Brain microvascular endothelial cell (primary cell): Measurements from ENCODE around the gene PIK3AP1.

Experiments
- DNase-seq: peaks from one replicate; pipeline ENCODE4 v3.0.0-alpha.2; 2020
- H3K27ac ChIP-seq: fragments of 250-450 bp; sonication (Bioruptor Pico); 2 replicates; pipeline ENCODE4 v1.5.1; 2020; ENCODE audit warnings: mild to moderate bottlenecking, moderate library complexity
- H3K27me3 ChIP-seq: fragments of 250-450 bp; sonication (Bioruptor Pico); replicated peaks from 2 replicates; pipeline ENCODE4 v1.5.1; 2020; ENCODE audit warnings: mild to moderate bottlenecking
- H3K36me3 ChIP-seq: fragments of 250-450 bp; sonication (Bioruptor Pico); replicated peaks from 2 replicates; pipeline ENCODE4 v1.5.1; 2020; ENCODE audit warnings: mild to moderate bottlenecking
- H3K4me3 ChIP-seq: 2 replicates; pipeline ENCODE4 v1.5.1; 2011; ENCODE audit warnings: low read depth, mild to moderate bottlenecking, control low read depth, low read length, moderate library complexity
- CTCF ChIP-seq: IDR thresholded peaks from 2 replicates; pipeline ENCODE4 v1.5.1; 2011; ENCODE audit warnings: low read depth, mild to moderate bottlenecking, moderate library complexity, low read length, control low read depth, inconsistent platforms; ENCODE audit errors: missing control alignments
- in situ Hi-C: cut with HindIII; loops from 2 replicates; pipeline ENCODE4 v1.10.0; 2017; ENCODE audit warnings: low sequenced_read_pairs, low pct_ligation_motif_present

The PIK3AP1 gene

GRCh38 chr10:96714746-96715255 is 5.5 kb downstream of the PIK3AP1 start:
- Histone ChIP-seq H3K36me3 (no peaks in the 10 kb centered on the region), H3K4me3 (no peak overlapping the region), H3K27me3 (peaks cover 9% of the 10 kb centered on the region), H3K27ac (no peak overlapping the region)
- TF ChIP-seq CTCF, result no peak
- no peak for DNase-seq
- in situ Hi-C loops, result no loop called here

- H3K27me3 ChIP-seq, result peaks cover 3% of the 10 kb centered on the region
- no peak for DNase-seq
- no peak for TF ChIP-seq CTCF
- in situ Hi-C loops, result no loop called here
- no peaks in the 10 kb centered on the region for H3K36me3 ChIP-seq
- H3K4me3 ChIP-seq, result no peak overlapping the region
- H3K27ac ChIP-seq, result no peak overlapping the region
These were observed 6.2 kb downstream of the PIK3AP1 start for GRCh38 chr10:96714031-96714590.

GRCh38 chr10:96712662-96713271 is 7.5 kb downstream of the PIK3AP1 start:
- in situ Hi-C loops, result no loop called here
- no peaks in the 10 kb centered on the region for H3K27me3 ChIP-seq
- no peak overlapping the region for H3K4me3 ChIP-seq
- no peak overlapping the region for H3K27ac ChIP-seq
- DNase-seq, result no peak
- H3K36me3 ChIP-seq, result no peaks in the 10 kb centered on the region
- TF ChIP-seq CTCF, result no peak

- TF ChIP-seq CTCF, result no peak
- in situ Hi-C loops, result no loop called here
- H3K27me3 ChIP-seq, result no peaks in the 10 kb centered on the region
- H3K27ac ChIP-seq, result no peak overlapping the region
- H3K4me3 ChIP-seq, result no peak overlapping the region
- H3K36me3 ChIP-seq, result no peaks in the 10 kb centered on the region
- DNase-seq, result no peak
These were observed 9.1 kb downstream of the PIK3AP1 start for GRCh38 chr10:96711048-96711728.

- in situ Hi-C loops, result no loop called here
- no peak overlapping the region for H3K27ac ChIP-seq
- TF ChIP-seq CTCF, result no peak
These were observed 10.8 kb downstream of the PIK3AP1 start for GRCh38 chr10:96709525-96709924.

More at GRCh38 chr10:96709525-96709924, 10.8 kb downstream of the PIK3AP1 start:
- no peak for DNase-seq
- H3K4me3 ChIP-seq, result no peak overlapping the region
- H3K36me3 ChIP-seq, result no peaks in the 10 kb centered on the region
- no peaks in the 10 kb centered on the region for H3K27me3 ChIP-seq
